ENCODE data around the gene FBXL7. TPM values are rescaled to one million over a fixed set of nuclear protein-coding genes. Genes with fewer than 3 reads are reported as not detected.

Gene FBXL7
- polyA plus RNA-seq, 1 donor (not counting 4 experiments of a cell fraction or from before 2014, with no cell fraction given): 0.22 TPM

GRCh38 chr5:15957124-15957523 lies 457.1 kb downstream of the FBXL7 start:
- no peaks in the 10 kb centered on the region for H3K4me1 ChIP-seq (ENCODE audit: control insufficient read depth, extremely low read depth, insufficient read depth, low read length)
- no peak overlapping the region for H3K9ac ChIP-seq (ENCODE audit: control insufficient read depth, extremely low read depth, insufficient read depth, low read length)
- no peaks in the 10 kb centered on the region for H4K20me1 ChIP-seq (ENCODE audit: control insufficient read depth, extremely low read depth, insufficient read depth, low read length)
- no peak overlapping the region for H3K4me2 ChIP-seq (ENCODE audit: control insufficient read depth, extremely low read depth, insufficient read depth, low read depth, low read length)
- no peaks in the 10 kb centered on the region for H3K9me1 ChIP-seq (ENCODE audit: control insufficient read depth, extremely low read depth, insufficient read depth, low read length)
- dilution Hi-C loops (cut with MboI; ENCODE audit: extremely low pct_ligation_motif_present, low sequenced_read_pairs): no loop called here
- no peak for FAIRE-seq
- TF ChIP-seq CTCF (optimal IDR thresholded peaks at IDR 0.05 in 1 of 3, IDR thresholded peaks at IDR 0.05 in 1 of 3, conservative IDR thresholded peaks at IDR 0.05 in 1 of 3; ENCODE audit: extremely low read depth in 1 of 3, insufficient read depth in 2 of 3, low read length in 3 of 3): no peak
- no peak for TF ChIP-seq EZH2 (IDR thresholded peaks at IDR 0.05; ENCODE audit: low read length)
- no peak overlapping the region for H2AFZ ChIP-seq (ENCODE audit: control insufficient read depth, low read length)
- no peaks in the 10 kb centered on the region for H3K79me2 ChIP-seq (ENCODE audit: control insufficient read depth, insufficient read depth, low read length)
- no peaks in the 10 kb centered on the region for H3K9me3 ChIP-seq (ENCODE audit: control insufficient read depth, low read depth, low read length)
- no peak overlapping the region for H3K27ac ChIP-seq (ENCODE audit: control insufficient read depth, insufficient read depth, low read length)
- no peak for DNase-seq (ENCODE audit: low read depth, low spot score)
- H3K36me3 ChIP-seq (ENCODE audit: control insufficient read depth in 2 of 2, extremely low read depth in 1 of 2, insufficient read depth in 2 of 2, low read length in 2 of 2): no peaks in the 10 kb centered on the region
- H3K27me3 ChIP-seq (ENCODE audit: control insufficient read depth, extremely low read depth, insufficient read depth, low read length): no peaks in the 10 kb centered on the region
- no peak overlapping the region for H3K4me3 ChIP-seq (ENCODE audit: control insufficient read depth in 2 of 3, extremely low read depth in 1 of 3, insufficient read depth in 2 of 3, low read depth in 1 of 3, low read length in 3 of 3)

- Histone ChIP-seq H3K79me2 (ENCODE audit: control insufficient read depth, insufficient read depth, low read length) (no peaks in the 10 kb centered on the region), H4K20me1 (ENCODE audit: control insufficient read depth, extremely low read depth, insufficient read depth, low read length) (no peaks in the 10 kb centered on the region), H3K4me3 (ENCODE audit: control insufficient read depth in 2 of 3, extremely low read depth in 1 of 3, insufficient read depth in 2 of 3, low read depth in 1 of 3, low read length in 3 of 3) (no peak overlapping the region), H3K9me1 (ENCODE audit: control insufficient read depth, extremely low read depth, insufficient read depth, low read length) (no peaks in the 10 kb centered on the region), H2AFZ (ENCODE audit: control insufficient read depth, low read length) (no peak overlapping the region), H3K27me3 (ENCODE audit: control insufficient read depth, extremely low read depth, insufficient read depth, low read length) (no peaks in the 10 kb centered on the region), H3K27ac (ENCODE audit: control insufficient read depth, insufficient read depth, low read length) (no peak overlapping the region), H3K9me3 (ENCODE audit: control insufficient read depth, low read depth, low read length) (no peaks in the 10 kb centered on the region), H3K36me3 (ENCODE audit: control insufficient read depth in 2 of 2, extremely low read depth in 1 of 2, insufficient read depth in 2 of 2, low read length in 2 of 2) (no peaks in the 10 kb centered on the region), H3K9ac (ENCODE audit: control insufficient read depth, extremely low read depth, insufficient read depth, low read length) (no peak overlapping the region), H3K4me1 (ENCODE audit: control insufficient read depth, extremely low read depth, insufficient read depth, low read length) (no peaks in the 10 kb centered on the region), H3K4me2 (ENCODE audit: control insufficient read depth, extremely low read depth, insufficient read depth, low read depth, low read length) (no peak overlapping the region)
- DNase-seq (ENCODE audit: low read depth, low spot score) (no peak), FAIRE-seq (no peak)
- dilution Hi-C loops (cut with MboI; ENCODE audit: extremely low pct_ligation_motif_present, low sequenced_read_pairs): no loop called here
- TF ChIP-seq CTCF (optimal IDR thresholded peaks at IDR 0.05 in 1 of 3, IDR thresholded peaks at IDR 0.05 in 1 of 3, conservative IDR thresholded peaks at IDR 0.05 in 1 of 3; ENCODE audit: extremely low read depth in 1 of 3, insufficient read depth in 2 of 3, low read length in 3 of 3) (no peak), EZH2 (IDR thresholded peaks at IDR 0.05; ENCODE audit: low read length) (no peak)
Observed at GRCh38 chr5:15959370-15960164, 459.6 kb downstream of the FBXL7 start.
